MM.1S (cell line): ENCODE data around the gene MRPS23.

Source experiments
- DNase-seq: peaks from one replicate; pipeline ENCODE4 v3.0.0-alpha.2; 2015
- H2AFZ ChIP-seq: fragments of 300-600 bp; sonication (generic); 2 replicates; pipeline ENCODE4 v1.6.0; 2016; ENCODE audit warnings: antibody characterized with exemption, low read length
- H3F3A ChIP-seq: fragments of 300-600 bp; sonication (generic); 2 replicates; pipeline ENCODE4 v1.6.1; 2016; ENCODE audit warnings: mild to moderate bottlenecking, antibody characterized with exemption, low read length, moderate library complexity, mixed read lengths; ENCODE audit not compliant: insufficient read depth
- H3K27ac ChIP-seq: fragments of 300-600 bp; sonication (generic); 2 replicates; pipeline ENCODE4 v1.5.1; 2016; ENCODE audit warnings: mild to moderate bottlenecking, low read length
- H3K27me3 ChIP-seq: fragments of 300-600 bp; sonication (generic); replicated peaks from 2 replicates; pipeline ENCODE4 v1.6.0; 2016; ENCODE audit warnings: low read length; ENCODE audit not compliant: insufficient read depth
- H3K36me3 ChIP-seq: fragments of 300-600 bp; sonication (generic); replicated peaks from 2 replicates; pipeline ENCODE4 v1.6.1; 2016; ENCODE audit warnings: mild to moderate bottlenecking, low read length, mixed read lengths; ENCODE audit not compliant: insufficient read depth
- H3K4me1 ChIP-seq: fragments of 300-600 bp; sonication (generic); 2 replicates; pipeline ENCODE4 v1.6.1; 2016; ENCODE audit warnings: low read length, mixed read lengths
- H3K4me2 ChIP-seq: fragments of 300-600 bp; sonication (generic); 2 replicates; pipeline ENCODE4 v1.6.0; 2016; ENCODE audit warnings: low read depth, low read length
- H3K4me3 ChIP-seq: fragments of 300-600 bp; sonication (generic); 2 replicates; pipeline ENCODE4 v1.5.1; 2016; ENCODE audit warnings: low read length, mixed read lengths
- H3K79me2 ChIP-seq: fragments of 300-600 bp; sonication (generic); 2 replicates; pipeline ENCODE4 v1.6.1; 2016; ENCODE audit warnings: mixed run types, low read length, mixed read lengths
- H3K9ac ChIP-seq: fragments of 300-600 bp; sonication (generic); 2 replicates; pipeline ENCODE4 v1.6.1; 2016; ENCODE audit warnings: low read length, mixed read lengths
- H3K9me2 ChIP-seq: fragments of 300-600 bp; sonication (generic); replicated peaks from 2 replicates; pipeline ENCODE4 v1.6.1; 2016; ENCODE audit warnings: mild to moderate bottlenecking, low read length, mixed read lengths; ENCODE audit not compliant: insufficient read depth
- H3K9me3 ChIP-seq: fragments of 300-600 bp; sonication (generic); replicated peaks from 2 replicates; pipeline ENCODE4 v1.6.1; 2016; ENCODE audit warnings: mild to moderate bottlenecking, low read length, mixed read lengths; ENCODE audit not compliant: insufficient read depth
- H4K20me1 ChIP-seq: fragments of 300-600 bp; sonication (generic); 2 replicates; pipeline ENCODE4 v1.6.1; 2016; ENCODE audit warnings: mild to moderate bottlenecking, low read length, moderate library complexity, mixed read lengths; ENCODE audit not compliant: insufficient read depth
- EZH2 ChIP-seq: fragments of 300-600 bp; sonication (generic); optimal IDR thresholded peaks from 2 replicates; pipeline ENCODE3; 2017; ENCODE audit warnings: low read depth, mild to moderate bottlenecking, antibody characterized with exemption, low read length, mixed read lengths
- EZH2phosphoT487 ChIP-seq: fragments of 300-600 bp; sonication (generic); IDR thresholded peaks from 2 replicates; pipeline ENCODE4 v1.6.1; 2018; ENCODE audit warnings: antibody characterized with exemption, low read length
- TF ChIP-seq, protein P1 (sequence below): fragments of 300-600 bp; sonication (generic); IDR thresholded peaks from 2 replicates; pipeline ENCODE4 v1.5.1; 2016; ENCODE audit warnings: antibody characterized with exemption, low read length, mixed read lengths

MRPS23 gene

DNA sequence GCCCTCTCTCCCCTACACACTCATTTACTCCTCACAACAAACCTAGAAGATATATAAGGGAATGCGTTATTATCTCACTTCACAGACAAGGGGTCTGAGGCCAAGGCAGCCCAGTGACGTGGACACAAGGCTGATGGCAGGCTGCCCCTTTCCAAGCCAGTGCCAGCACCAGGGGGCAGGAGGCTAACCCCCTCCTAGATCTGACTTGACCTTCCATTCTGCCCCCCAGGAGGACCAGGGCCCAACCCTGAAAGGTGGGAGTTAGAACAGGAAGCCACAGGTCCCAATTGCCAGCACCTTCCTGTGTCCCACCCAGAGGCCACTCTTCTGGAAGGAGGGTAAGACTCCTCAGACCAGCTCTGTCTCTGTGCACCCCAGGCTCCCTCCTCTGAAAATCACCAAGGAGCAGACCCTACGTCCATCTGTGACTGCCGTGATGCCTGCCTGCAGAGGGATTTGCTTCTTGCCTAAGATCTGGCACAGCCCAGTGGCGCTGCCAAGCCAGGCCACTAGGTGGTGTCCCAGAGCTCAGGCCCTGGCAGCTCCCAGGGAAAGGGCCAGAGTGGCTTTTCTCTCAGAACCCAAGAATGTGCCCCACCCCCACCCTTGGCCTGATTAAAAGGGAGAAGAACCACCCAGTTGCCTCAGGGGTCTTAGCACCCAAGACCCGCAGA, 42.4 kb upstream of the MRPS23 start:
- H3F3A ChIP-seq = no peaks in the 10 kb centered on the region
- no peak overlapping the region for H3K9ac ChIP-seq
- H3K9me2 ChIP-seq = no peaks in the 10 kb centered on the region
- H3K4me1 ChIP-seq = no peaks in the 10 kb centered on the region
- H3K9me3 ChIP-seq = no peaks in the 10 kb centered on the region
- DNase-seq = peak; percentile 73
- TF ChIP-seq, protein P1, sequence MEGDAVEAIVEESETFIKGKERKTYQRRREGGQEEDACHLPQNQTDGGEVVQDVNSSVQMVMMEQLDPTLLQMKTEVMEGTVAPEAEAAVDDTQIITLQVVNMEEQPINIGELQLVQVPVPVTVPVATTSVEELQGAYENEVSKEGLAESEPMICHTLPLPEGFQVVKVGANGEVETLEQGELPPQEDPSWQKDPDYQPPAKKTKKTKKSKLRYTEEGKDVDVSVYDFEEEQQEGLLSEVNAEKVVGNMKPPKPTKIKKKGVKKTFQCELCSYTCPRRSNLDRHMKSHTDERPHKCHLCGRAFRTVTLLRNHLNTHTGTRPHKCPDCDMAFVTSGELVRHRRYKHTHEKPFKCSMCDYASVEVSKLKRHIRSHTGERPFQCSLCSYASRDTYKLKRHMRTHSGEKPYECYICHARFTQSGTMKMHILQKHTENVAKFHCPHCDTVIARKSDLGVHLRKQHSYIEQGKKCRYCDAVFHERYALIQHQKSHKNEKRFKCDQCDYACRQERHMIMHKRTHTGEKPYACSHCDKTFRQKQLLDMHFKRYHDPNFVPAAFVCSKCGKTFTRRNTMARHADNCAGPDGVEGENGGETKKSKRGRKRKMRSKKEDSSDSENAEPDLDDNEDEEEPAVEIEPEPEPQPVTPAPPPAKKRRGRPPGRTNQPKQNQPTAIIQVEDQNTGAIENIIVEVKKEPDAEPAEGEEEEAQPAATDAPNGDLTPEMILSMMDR = peak; percentile 97
- no peak for TF ChIP-seq EZH2
- no peak overlapping the region for H3K4me3 ChIP-seq
- H2AFZ ChIP-seq = no peak overlapping the region
- no peak overlapping the region for H3K4me2 ChIP-seq
- H4K20me1 ChIP-seq = no peaks in the 10 kb centered on the region
- no peaks in the 10 kb centered on the region for H3K36me3 ChIP-seq
- H3K27ac ChIP-seq = no peak overlapping the region
- no peaks in the 10 kb centered on the region for H3K79me2 ChIP-seq
- H3K27me3 ChIP-seq = no peaks in the 10 kb centered on the region

- H4K20me1 ChIP-seq = no peaks in the 10 kb centered on the region
- H3K9me2 ChIP-seq = no peaks in the 10 kb centered on the region
- H3K27me3 ChIP-seq = 0 out of 2 replicates have a peak, but pooled peaks cover 6% of the 10 kb centered on the region
- TF ChIP-seq, protein P1 = no peak
- TF ChIP-seq EZH2 (no peak), EZH2phosphoT487 (no peak)
- no peak for DNase-seq
- H2AFZ ChIP-seq = no peak overlapping the region
- no peak overlapping the region for H3K9ac ChIP-seq
- no peaks in the 10 kb centered on the region for H3F3A ChIP-seq
- H3K9me3 ChIP-seq = no peaks in the 10 kb centered on the region
- no peak overlapping the region for H3K4me3 ChIP-seq
- no peak overlapping the region for H3K27ac ChIP-seq
- H3K4me1 ChIP-seq = no peaks in the 10 kb centered on the region
- no peak overlapping the region for H3K4me2 ChIP-seq
- H3K79me2 ChIP-seq = no peaks in the 10 kb centered on the region
- H3K36me3 ChIP-seq = no peaks in the 10 kb centered on the region
These were observed 41.0 kb upstream of the MRPS23 start for GRCh38 chr17:57890857-57891232.

- no peak overlapping the region for H3K27ac ChIP-seq
- no peak for DNase-seq
These were observed 40.3 kb upstream of the MRPS23 start for GRCh38 chr17:57889892-57890856.

More at GRCh38 chr17:57889892-57890856, 40.3 kb upstream of the MRPS23 start:
- H3K36me3 ChIP-seq = no peaks in the 10 kb centered on the region
- no peak overlapping the region for H2AFZ ChIP-seq
- H3K79me2 ChIP-seq = no peaks in the 10 kb centered on the region
- H3K4me2 ChIP-seq = no peak overlapping the region
- no peaks in the 10 kb centered on the region for H3K9me2 ChIP-seq
- no peak overlapping the region for H3K4me3 ChIP-seq
- H3K4me1 ChIP-seq = no peaks in the 10 kb centered on the region
- H3F3A ChIP-seq = no peaks in the 10 kb centered on the region
- H3K9me3 ChIP-seq = no peaks in the 10 kb centered on the region
- no peaks in the 10 kb centered on the region for H4K20me1 ChIP-seq
- H3K27me3 ChIP-seq = 0 out of 2 replicates have a peak, but pooled peaks cover 6% of the 10 kb centered on the region
- H3K9ac ChIP-seq = no peak overlapping the region
- TF ChIP-seq, protein P1 = no peak
- TF ChIP-seq EZH2 (no peak), EZH2phosphoT487 (no peak)
